MM.1S (cell line): Measurements from ENCODE around the gene TM9SF4.

Experiments
- DNase-seq: peaks from one replicate; pipeline ENCODE4 v3.0.0-alpha.2; 2015
- H2AFZ ChIP-seq: fragments of 300-600 bp; sonication (generic); 2 replicates; pipeline ENCODE4 v1.6.0; 2016; ENCODE audit warnings: antibody characterized with exemption, low read length
- H3F3A ChIP-seq: fragments of 300-600 bp; sonication (generic); 2 replicates; pipeline ENCODE4 v1.6.1; 2016; ENCODE audit warnings: mild to moderate bottlenecking, antibody characterized with exemption, low read length, moderate library complexity, mixed read lengths; ENCODE audit not compliant: insufficient read depth
- H3K27ac ChIP-seq: fragments of 300-600 bp; sonication (generic); 2 replicates; pipeline ENCODE4 v1.5.1; 2016; ENCODE audit warnings: mild to moderate bottlenecking, low read length
- H3K27me3 ChIP-seq: fragments of 300-600 bp; sonication (generic); replicated peaks from 2 replicates; pipeline ENCODE4 v1.6.0; 2016; ENCODE audit warnings: low read length; ENCODE audit not compliant: insufficient read depth
- H3K36me3 ChIP-seq: fragments of 300-600 bp; sonication (generic); replicated peaks from 2 replicates; pipeline ENCODE4 v1.6.1; 2016; ENCODE audit warnings: mild to moderate bottlenecking, low read length, mixed read lengths; ENCODE audit not compliant: insufficient read depth
- H3K4me1 ChIP-seq: fragments of 300-600 bp; sonication (generic); 2 replicates; pipeline ENCODE4 v1.6.1; 2016; ENCODE audit warnings: low read length, mixed read lengths
- H3K4me2 ChIP-seq: fragments of 300-600 bp; sonication (generic); 2 replicates; pipeline ENCODE4 v1.6.0; 2016; ENCODE audit warnings: low read depth, low read length
- H3K4me3 ChIP-seq: fragments of 300-600 bp; sonication (generic); 2 replicates; pipeline ENCODE4 v1.5.1; 2016; ENCODE audit warnings: low read length, mixed read lengths
- H3K79me2 ChIP-seq: fragments of 300-600 bp; sonication (generic); 2 replicates; pipeline ENCODE4 v1.6.1; 2016; ENCODE audit warnings: mixed run types, low read length, mixed read lengths
- H3K9ac ChIP-seq: fragments of 300-600 bp; sonication (generic); 2 replicates; pipeline ENCODE4 v1.6.1; 2016; ENCODE audit warnings: low read length, mixed read lengths
- H3K9me2 ChIP-seq: fragments of 300-600 bp; sonication (generic); replicated peaks from 2 replicates; pipeline ENCODE4 v1.6.1; 2016; ENCODE audit warnings: mild to moderate bottlenecking, low read length, mixed read lengths; ENCODE audit not compliant: insufficient read depth
- H3K9me3 ChIP-seq: fragments of 300-600 bp; sonication (generic); replicated peaks from 2 replicates; pipeline ENCODE4 v1.6.1; 2016; ENCODE audit warnings: mild to moderate bottlenecking, low read length, mixed read lengths; ENCODE audit not compliant: insufficient read depth
- H4K20me1 ChIP-seq: fragments of 300-600 bp; sonication (generic); 2 replicates; pipeline ENCODE4 v1.6.1; 2016; ENCODE audit warnings: mild to moderate bottlenecking, low read length, moderate library complexity, mixed read lengths; ENCODE audit not compliant: insufficient read depth
- CTCF ChIP-seq: fragments of 300-600 bp; sonication (generic); IDR thresholded peaks from 2 replicates; pipeline ENCODE4 v1.5.1; 2016; ENCODE audit warnings: antibody characterized with exemption, low read length, mixed read lengths
- EZH2 ChIP-seq: fragments of 300-600 bp; sonication (generic); optimal IDR thresholded peaks from 2 replicates; pipeline ENCODE3; 2017; ENCODE audit warnings: low read depth, mild to moderate bottlenecking, antibody characterized with exemption, low read length, mixed read lengths
- EZH2phosphoT487 ChIP-seq: fragments of 300-600 bp; sonication (generic); IDR thresholded peaks from 2 replicates; pipeline ENCODE4 v1.6.1; 2018; ENCODE audit warnings: antibody characterized with exemption, low read length

The TM9SF4 gene

GRCh38 chr20:32087070-32087469 lies 22.4 kb upstream of the TM9SF4 start:
- Histone ChIP-seq H3F3A (no peaks in the 10 kb centered on the region), H3K27me3 (peaks cover 38% of the 10 kb centered on the region), H3K27ac (no peak overlapping the region), H3K9me2 (no peaks in the 10 kb centered on the region), H2AFZ (no peak overlapping the region), H3K4me2 (no peak overlapping the region), H3K79me2 (no peaks in the 10 kb centered on the region), H4K20me1 (no peaks in the 10 kb centered on the region), H3K4me1 (no peaks in the 10 kb centered on the region), H3K4me3 (no peak overlapping the region), H3K9ac (no peak overlapping the region), H3K36me3 (no peaks in the 10 kb centered on the region), H3K9me3 (no peaks in the 10 kb centered on the region)
- DNase-seq: no peak
- TF ChIP-seq EZH2 (no peak), EZH2phosphoT487 (no peak), CTCF (no peak)

GRCh38 chr20:32088759-32089158 lies 20.8 kb upstream of the TM9SF4 start:
- Histone ChIP-seq H3K79me2 (no peaks in the 10 kb centered on the region), H3K27ac (no peak overlapping the region), H2AFZ (no peak overlapping the region), H3K9ac (no peak overlapping the region), H3F3A (no peaks in the 10 kb centered on the region), H3K4me3 (no peak overlapping the region), H3K4me2 (no peak overlapping the region), H3K27me3 (peaks cover 32% of the 10 kb centered on the region), H3K4me1 (no peaks in the 10 kb centered on the region), H3K9me2 (no peaks in the 10 kb centered on the region), H4K20me1 (no peaks in the 10 kb centered on the region), H3K9me3 (no peaks in the 10 kb centered on the region), H3K36me3 (no peaks in the 10 kb centered on the region)
- TF ChIP-seq CTCF: no peak
- DNase-seq: no peak

GRCh38 chr20:32089637-32090362 lies 19.7 kb upstream of the TM9SF4 start:
- no peak overlapping the region for H2AFZ ChIP-seq
- H3K79me2 ChIP-seq: no peaks in the 10 kb centered on the region
- H3K36me3 ChIP-seq: no peaks in the 10 kb centered on the region
- no peak overlapping the region for H3K9ac ChIP-seq
- no peaks in the 10 kb centered on the region for H3F3A ChIP-seq
- H3K4me2 ChIP-seq: no peak overlapping the region
- H3K27me3 ChIP-seq: peaks cover 24% of the 10 kb centered on the region; the same call in 1 of the 2 replicates
- TF ChIP-seq EZH2phosphoT487: no peak
- TF ChIP-seq CTCF: no peak
- TF ChIP-seq EZH2: no peak
- H3K4me1 ChIP-seq: no peaks in the 10 kb centered on the region
- H3K27ac ChIP-seq: no peak overlapping the region
- H3K9me3 ChIP-seq: no peaks in the 10 kb centered on the region
- H4K20me1 ChIP-seq: no peaks in the 10 kb centered on the region
- H3K9me2 ChIP-seq: no peaks in the 10 kb centered on the region
- H3K4me3 ChIP-seq: no peak overlapping the region
- DNase-seq: no peak
